Mesenchymal stem cell (in vitro differentiated cells and primary cell): ENCODE data around the gene TSC22D2.
A peak's percentile ranks its signal among the peaks of the same experiment; 100 is the strongest.

ENCODE experiments used
- DNase-seq: peaks from one replicate; pipeline ENCODE4 v3.0.0-alpha.2; 2013
- H2AFZ ChIP-seq: one replicate; pipeline ENCODE4 v1.6.1; 2013; ENCODE audit warnings: low read depth, mild to moderate bottlenecking, control low read depth, inconsistent platforms, low read length, moderate library complexity
- H2AK5ac ChIP-seq: 2 replicates; pipeline ENCODE4 v1.6.1; 2013; ENCODE audit warnings: low read length, moderate library complexity, mild to moderate bottlenecking, inconsistent platforms; ENCODE audit not compliant: severe bottlenecking
- H2BK120ac ChIP-seq: one replicate; pipeline ENCODE4 v1.6.1; 2013; ENCODE audit warnings: low read depth, mild to moderate bottlenecking, inconsistent platforms, low read length, moderate library complexity
- H2BK12ac ChIP-seq, 2 experiments: one replicate each; pipeline ENCODE4 v1.6.1; 2013; ENCODE audit warnings: inconsistent platforms in 2 of 2, low read length in 2 of 2, mild to moderate bottlenecking in 2 of 2, moderate library complexity in 2 of 2, control low read depth in 1 of 2
- H2BK15ac ChIP-seq: one replicate; pipeline ENCODE4 v1.6.1; 2013; ENCODE audit warnings: mild to moderate bottlenecking, low read depth, inconsistent platforms; ENCODE audit not compliant: poor library complexity, severe bottlenecking
- H2BK5ac ChIP-seq: 2 replicates; pipeline ENCODE4 v1.6.1; 2013; ENCODE audit warnings: low read depth, mild to moderate bottlenecking, low read length, control low read depth, inconsistent platforms; ENCODE audit not compliant: poor library complexity, severe bottlenecking
- H3K14ac ChIP-seq, 2 experiments: one replicate each; pipeline ENCODE4 v1.6.1; 2013; ENCODE audit warnings: inconsistent platforms in 2 of 2, low read length in 2 of 2, control low read depth in 1 of 2, mild to moderate bottlenecking in 1 of 2, moderate library complexity in 1 of 2
- H3K18ac ChIP-seq, 2 experiments: one replicate each; pipeline ENCODE4 v1.6.1; 2013; ENCODE audit warnings: inconsistent platforms in 2 of 2, low read length in 2 of 2, control low read depth in 1 of 2, low read depth in 1 of 2, mild to moderate bottlenecking in 1 of 2
- H3K23ac ChIP-seq, 2 experiments: one replicate each; pipeline ENCODE4 v1.6.1; 2013; ENCODE audit warnings: inconsistent platforms in 2 of 2, low read length in 2 of 2, mild to moderate bottlenecking in 2 of 2, moderate library complexity in 2 of 2, control low read depth in 1 of 2
- H3K27ac ChIP-seq: 2 replicates; pipeline ENCODE4 v1.5.1; 2013; ENCODE audit warnings: mild to moderate bottlenecking, moderate library complexity, low read length, control low read depth, inconsistent platforms; ENCODE audit not compliant: poor library complexity, severe bottlenecking
- H3K27me3 ChIP-seq, 2 experiments: 2 replicates each; pipeline versions ENCODE4 v1.6.1 to v1.7.0; 2013; ENCODE audit warnings: low read length in 2 of 2, mild to moderate bottlenecking in 2 of 2, moderate library complexity in 2 of 2, control low read depth in 1 of 2, inconsistent platforms in 1 of 2; ENCODE audit not compliant: control insufficient read depth in 1 of 2, insufficient read depth in 1 of 2
- H3K36me3 ChIP-seq, 2 experiments: 2 replicates each; pipeline versions ENCODE4 v1.6.1 to v1.7.0; 2013; ENCODE audit warnings: low read length in 2 of 2, control low read depth in 1 of 2, inconsistent platforms in 1 of 2, low read depth in 1 of 2, mild to moderate bottlenecking in 1 of 2; ENCODE audit not compliant: insufficient read depth in 2 of 2, control insufficient read depth in 1 of 2
- H3K4ac ChIP-seq, 2 experiments: one replicate each; pipeline ENCODE4 v1.6.1; 2013; ENCODE audit warnings: inconsistent platforms in 2 of 2, low read length in 2 of 2, mild to moderate bottlenecking in 2 of 2, moderate library complexity in 2 of 2, control low read depth in 1 of 2, low read depth in 1 of 2
- H3K4me1 ChIP-seq: 2 replicates; pipeline ENCODE4 v1.6.1; 2013; ENCODE audit warnings: low read depth, low read length, control low read depth; ENCODE audit not compliant: control insufficient read depth, insufficient read depth
- H3K4me2 ChIP-seq: 2 replicates; pipeline ENCODE4 v1.6.1; 2013; ENCODE audit warnings: low read length, mild to moderate bottlenecking, inconsistent platforms; ENCODE audit not compliant: poor library complexity, severe bottlenecking
- H3K4me3 ChIP-seq, 2 experiments: 2 replicates each; pipeline versions ENCODE4 v1.5.1 to v1.7.0; 2013; ENCODE audit warnings: low read length in 2 of 2, mild to moderate bottlenecking in 2 of 2, control low read depth in 1 of 2, low read depth in 1 of 2; ENCODE audit not compliant: insufficient read depth in 1 of 2
- H3K79me1 ChIP-seq: replicated peaks from 2 replicates; pipeline ENCODE4 v1.6.1; 2013; ENCODE audit warnings: mild to moderate bottlenecking, control low read depth, low read length, inconsistent platforms; ENCODE audit not compliant: poor library complexity, severe bottlenecking
- H3K9ac ChIP-seq: 2 replicates; pipeline ENCODE4 v1.7.0; 2013; ENCODE audit warnings: mild to moderate bottlenecking, low read length, moderate library complexity
- H3K9me3 ChIP-seq: 2 replicates; pipeline ENCODE4 v1.7.0; 2013; ENCODE audit warnings: mild to moderate bottlenecking, low read length; ENCODE audit not compliant: control insufficient read depth
- H4K8ac ChIP-seq: one replicate; pipeline ENCODE4 v1.6.1; 2013; ENCODE audit warnings: inconsistent platforms, mild to moderate bottlenecking, low read length, moderate library complexity
- H4K91ac ChIP-seq: one replicate; pipeline ENCODE4 v1.6.1; 2013; ENCODE audit warnings: mild to moderate bottlenecking, low read length, inconsistent platforms
- WGBS: methylation state at CpG from one replicate; pipeline ENCODE4 v1.1.7; 2013; ENCODE audit warnings: mixed read lengths; 5-methylcytosine and 5-hydroxymethylcytosine counted together

TSC22D2 gene

GRCh38 chr3:150410311-150411105, 2.4 kb downstream of the TSC22D2 start:
- H3K4me3 ChIP-seq, result peak overlapping the region; percentile 96 to 99
- peaks cover 10 to 15% of the 10 kb centered on the region in 2 experiments for H3K36me3 ChIP-seq
- 0% methylated on average over 64 of the region's 68 CpGs for WGBS
- H2AFZ ChIP-seq, result no peak overlapping the region
- no peaks in the 10 kb centered on the region for H3K9me3 ChIP-seq
- peak overlapping the region; percentile 81 to 99 for H3K23ac ChIP-seq
- no peaks in the 10 kb centered on the region for H3K27me3 ChIP-seq
- H2BK15ac ChIP-seq, result peak overlapping the region; percentile 48
- peak overlapping the region in 1 of 2 experiments; percentile 18 for H2BK12ac ChIP-seq
- H3K9ac ChIP-seq, result peak overlapping the region; percentile 100
- peak overlapping the region in 1 of 2 experiments; percentile 47 for H3K4ac ChIP-seq
- H3K79me1 ChIP-seq, result peaks cover 2% of the 10 kb centered on the region
- peak overlapping the region; percentile 46 for H3K4me2 ChIP-seq
- H3K27ac ChIP-seq, result peak overlapping the region; percentile 12
- peak; percentile 39 for DNase-seq
- H2BK120ac ChIP-seq, result no peak overlapping the region
- peak overlapping the region; percentile 60 for H4K8ac ChIP-seq
- no peak overlapping the region for H2AK5ac ChIP-seq
- H4K91ac ChIP-seq, result peak overlapping the region; percentile 68
- H3K18ac ChIP-seq, result peak overlapping the region; percentile 88 to 91
- peaks cover 1% of the 10 kb centered on the region for H3K4me1 ChIP-seq
- peak overlapping the region; percentile 89 to 98 for H3K14ac ChIP-seq
- no peak overlapping the region for H2BK5ac ChIP-seq

- no peak overlapping the region for H2AFZ ChIP-seq
- H2BK12ac ChIP-seq, result no peak overlapping the region
- 2% methylated on average over 5 of the region's 5 CpGs for WGBS
- H3K14ac ChIP-seq, result no peak overlapping the region
- no peak for DNase-seq
- peak overlapping the region; percentile 46 for H3K4me2 ChIP-seq
- no peak overlapping the region for H3K4ac ChIP-seq
- H2AK5ac ChIP-seq, result no peak overlapping the region
- H2BK5ac ChIP-seq, result no peak overlapping the region
- no peak overlapping the region for H2BK15ac ChIP-seq
- H3K4me3 ChIP-seq, result peak overlapping the region; percentile 96 to 99
- no peak overlapping the region for H4K91ac ChIP-seq
- H4K8ac ChIP-seq, result peak overlapping the region; percentile 14
- H3K18ac ChIP-seq, result peak overlapping the region in 1 of 2 experiments; percentile 91
- H2BK120ac ChIP-seq, result no peak overlapping the region
- peak overlapping the region; percentile 100 for H3K9ac ChIP-seq
- H3K9me3 ChIP-seq, result no peaks in the 10 kb centered on the region
- H3K27me3 ChIP-seq, result no peaks in the 10 kb centered on the region
- H3K36me3 ChIP-seq, result peaks cover 10 to 19% of the 10 kb centered on the region in 2 experiments
- H3K79me1 ChIP-seq, result no peaks in the 10 kb centered on the region
- peak overlapping the region; percentile 12 for H3K27ac ChIP-seq
- H3K4me1 ChIP-seq, result peaks cover 2% of the 10 kb centered on the region
- peak overlapping the region in 1 of 2 experiments; percentile 81 for H3K23ac ChIP-seq
Measured at GRCh38 chr3:150411106-150411460, 3.0 kb downstream of the TSC22D2 start.

- Histone ChIP-seq H4K8ac (no peak overlapping the region), H4K91ac (no peak overlapping the region), H3K27me3 (no peaks in the 10 kb centered on the region), H2BK15ac (no peak overlapping the region), H2BK120ac (no peak overlapping the region), H3K4me2 (no peak overlapping the region), H2AFZ (no peak overlapping the region), H3K4me1 (peaks cover 2% of the 10 kb centered on the region), H3K4ac (no peak overlapping the region), H3K36me3 (peaks cover 10 to 23% of the 10 kb centered on the region in 2 experiments), H3K14ac (no peak overlapping the region), H2BK12ac (no peak overlapping the region), H2BK5ac (no peak overlapping the region), H3K4me3 (peak overlapping the region in 1 of 2 experiments; percentile 99), H3K9ac (peak overlapping the region; percentile 100), H3K18ac (no peak overlapping the region), H2AK5ac (no peak overlapping the region), H3K27ac (peak overlapping the region; percentile 18), H3K79me1 (no peaks in the 10 kb centered on the region), H3K9me3 (no peaks in the 10 kb centered on the region), H3K23ac (no peak overlapping the region)
- WGBS, result 10% methylated on average over 1 of the region's 3 CpGs
- no peak for DNase-seq
Measured at GRCh38 chr3:150411546-150411945, 3.4 kb downstream of the TSC22D2 start.

GRCh38 chr3:150411976-150412375, 3.9 kb downstream of the TSC22D2 start:
- no peak overlapping the region for H3K14ac ChIP-seq
- no peak overlapping the region for H3K18ac ChIP-seq
- no peaks in the 10 kb centered on the region for H3K9me3 ChIP-seq
- DNase-seq, result peak; percentile 44
- H3K23ac ChIP-seq, result no peak overlapping the region
- H2BK12ac ChIP-seq, result no peak overlapping the region
- no peak overlapping the region for H3K27ac ChIP-seq
- no peak overlapping the region for H4K8ac ChIP-seq
- no peak overlapping the region for H3K4me2 ChIP-seq
- peaks cover 10 to 26% of the 10 kb centered on the region in 2 experiments for H3K36me3 ChIP-seq
- H3K27me3 ChIP-seq, result no peaks in the 10 kb centered on the region
- H3K4ac ChIP-seq, result no peak overlapping the region
- H3K79me1 ChIP-seq, result no peaks in the 10 kb centered on the region
- no peak overlapping the region for H2BK5ac ChIP-seq
- H3K4me1 ChIP-seq, result peaks cover 2% of the 10 kb centered on the region
- H2BK120ac ChIP-seq, result no peak overlapping the region
- no peak overlapping the region for H2AK5ac ChIP-seq
- peak overlapping the region in 1 of 2 experiments; percentile 99 for H3K4me3 ChIP-seq
- H2AFZ ChIP-seq, result no peak overlapping the region
- WGBS, result 43% methylated on average over 1 of the region's 2 CpGs
- no peak overlapping the region for H4K91ac ChIP-seq
- peak overlapping the region; percentile 100 for H3K9ac ChIP-seq
- H2BK15ac ChIP-seq, result no peak overlapping the region
